Tibial nerve (tissue), 3 donors: ENCODE results near the gene CDKN2A.

Experiments used
- CTCF ChIP-seq, 5 experiments: fragments of 200-600 bp in 3 of 5; fragments of 450-650 bp in 2 of 5; sonication (generic) in 3 of 5; IDR thresholded peaks; one replicate each; pipeline ENCODE4 v1.5.1; 2016 to 2019; ENCODE audit warnings: antibody characterized with exemption in 5 of 5, mild to moderate bottlenecking in 3 of 5, moderate library complexity in 2 of 5
- POLR2A ChIP-seq, 2 donors: fragments of 450-650 bp; IDR thresholded peaks; one replicate each; pipeline ENCODE4 v1.6.1; 2017; ENCODE audit warnings: antibody characterized with exemption in 2 of 2, mild to moderate bottlenecking in 2 of 2, moderate library complexity in 2 of 2

- TF ChIP-seq CTCF (IDR thresholded peaks at IDR 0.05) (no peak), POLR2A (IDR thresholded peaks at IDR 0.05) (no peak)
These were observed 8.1 kb downstream of the CDKN2A start for GRCh38 chr9:21985964-21986667.
